GM13976 (cell line): ENCODE data around the gene FADS2.

Experiments
- DNase-seq: peaks from one replicate; pipeline ENCODE4 v3.0.0; 2012; ENCODE audit warnings: low spot score
- CTCF ChIP-seq: IDR thresholded peaks from 2 replicates; pipeline ENCODE4 v1.5.1; 2012; ENCODE audit warnings: borderline replicate concordance, mild to moderate bottlenecking; ENCODE audit not compliant: insufficient read depth; ENCODE audit errors: extremely low read depth, missing control alignments, control extremely low read depth
- in situ Hi-C: fragments of 300-500 bp; cut with MboI; formaldehyde crosslinking; loops from one replicate; pipeline ENCODE4 v1.12.0; 2022; ENCODE audit warnings: low sequenced_read_pairs, mixed read lengths, inconsistent platforms; ENCODE audit not compliant: unreplicated experiment

FADS2 gene

DNA sequence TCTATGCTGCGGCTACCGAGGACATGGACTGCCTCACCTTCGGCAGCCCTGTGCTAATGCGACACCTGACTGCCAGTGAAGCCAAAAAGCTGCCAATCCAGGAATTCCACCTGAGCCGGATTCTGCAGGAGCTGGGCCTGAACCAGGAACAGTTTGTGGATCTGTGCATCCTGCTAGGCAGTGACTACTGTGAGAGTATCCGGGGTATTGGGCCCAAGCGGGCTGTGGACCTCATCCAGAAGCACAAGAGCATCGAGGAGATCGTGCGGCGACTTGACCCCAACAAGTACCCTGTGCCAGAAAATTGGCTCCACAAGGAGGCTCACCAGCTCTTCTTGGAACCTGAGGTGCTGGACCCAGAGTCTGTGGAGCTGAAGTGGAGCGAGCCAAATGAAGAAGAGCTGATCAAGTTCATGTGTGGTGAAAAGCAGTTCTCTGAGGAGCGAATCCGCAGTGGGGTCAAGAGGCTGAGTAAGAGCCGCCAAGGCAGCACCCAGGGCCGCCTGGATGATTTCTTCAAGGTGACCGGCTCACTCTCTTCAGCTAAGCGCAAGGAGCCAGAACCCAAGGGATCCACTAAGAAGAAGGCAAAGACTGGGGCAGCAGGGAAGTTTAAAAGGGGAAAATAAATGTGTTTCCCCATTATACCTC lies 32.1 kb upstream of the FADS2 start:
- no peak for TF ChIP-seq CTCF
- DNase-seq, result no peak
- in situ Hi-C loops, result loop anchor here (10.0 kb wide), 1 partner anchor 279 kb away; no protein-coding TSS in a partner anchor

GRCh38 chr11:61797263-61797944 lies 30.7 kb upstream of the FADS2 start:
- TF ChIP-seq CTCF, result peak; percentile 70
- in situ Hi-C loops, result loop anchor here (10.0 kb wide), 1 partner anchor 277 kb away; no protein-coding TSS in a partner anchor
- peak; percentile 76 for DNase-seq

DNA sequence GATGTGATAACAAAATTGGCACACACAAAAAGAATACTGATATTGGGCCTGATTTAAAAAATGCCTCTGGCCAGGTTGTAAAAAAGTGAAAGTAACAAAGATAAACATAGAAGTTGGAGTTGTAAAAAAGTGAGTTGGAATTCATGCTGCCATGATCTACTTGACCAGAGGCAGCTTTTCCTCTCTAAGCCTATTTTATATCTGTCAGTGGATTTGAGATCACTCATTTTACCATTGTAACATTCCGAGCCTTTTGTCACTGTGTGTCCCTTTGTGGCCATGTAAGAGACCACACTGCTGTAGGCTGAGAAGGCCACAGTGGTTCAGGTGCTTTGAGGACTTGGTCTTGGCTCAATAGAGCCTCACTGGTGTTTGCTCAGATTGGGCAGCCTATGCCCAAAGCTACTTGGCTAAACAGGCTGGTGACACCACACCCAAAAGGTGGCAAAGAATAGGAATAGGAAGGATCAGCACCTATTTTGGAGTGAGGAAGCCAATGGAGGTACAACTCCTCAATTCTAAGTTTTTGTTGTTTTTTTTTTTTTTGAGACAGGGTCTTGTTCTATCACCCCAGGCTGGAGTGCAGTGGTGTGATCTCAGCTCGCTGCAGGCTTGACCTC lies 28.3 kb upstream of the FADS2 start:
- in situ Hi-C loops, result loop anchor here (10.0 kb wide), 1 partner anchor 275 kb away; no protein-coding TSS in a partner anchor
- no peak for DNase-seq
- no peak for TF ChIP-seq CTCF

DNA sequence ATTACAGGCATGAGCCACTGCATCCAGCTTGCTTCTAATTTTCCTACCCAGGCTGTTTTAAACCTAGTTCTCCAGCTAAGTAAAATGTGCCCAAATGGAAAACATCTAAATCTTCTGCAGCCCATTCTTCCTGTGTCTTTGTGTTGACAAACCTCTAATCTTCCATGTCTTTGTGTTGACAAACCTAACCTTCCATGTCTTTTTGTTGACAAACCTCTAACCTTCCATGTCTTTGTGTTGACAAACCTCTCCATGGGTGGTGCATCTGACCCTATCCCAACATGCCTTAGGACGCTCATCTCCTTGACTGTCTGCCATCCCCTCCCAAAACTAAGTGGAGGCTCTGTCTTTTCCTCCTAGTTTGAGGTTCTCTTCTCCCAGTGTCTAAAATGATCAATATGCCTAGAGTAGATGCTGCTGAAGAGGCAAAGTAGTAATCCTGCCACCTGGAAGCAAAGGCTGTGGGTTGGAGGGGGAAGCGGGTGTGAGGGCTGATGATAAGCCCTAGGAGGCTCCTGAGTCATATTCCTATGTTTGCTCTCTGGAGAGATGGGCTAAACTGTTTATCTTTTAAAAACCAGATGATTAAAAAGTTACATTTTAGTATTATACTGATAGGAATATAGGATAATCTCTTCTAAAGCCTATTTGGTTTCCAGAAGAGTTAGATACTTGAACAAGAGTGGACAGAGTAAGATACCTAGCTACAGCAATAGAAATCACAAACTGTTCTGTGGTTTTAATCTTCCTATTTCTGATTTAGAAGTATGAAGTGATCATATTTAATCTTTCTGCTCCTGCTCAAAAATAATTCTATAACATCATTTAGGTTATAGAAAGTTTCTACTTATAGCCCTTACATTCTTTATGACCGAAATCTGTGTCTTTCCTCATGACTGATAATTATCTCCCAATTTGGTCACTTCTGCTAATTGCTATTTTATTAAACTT lies 27.5 kb upstream of the FADS2 start:
- TF ChIP-seq CTCF, result no peak
- in situ Hi-C loops, result no loop called here
- no peak for DNase-seq

GRCh38 chr11:61802605-61803004 lies 25.5 kb upstream of the FADS2 start:
- in situ Hi-C loops, result no loop called here
- no peak for TF ChIP-seq CTCF
- DNase-seq, result no peak
